SK-N-MC (cell line): ENCODE data around the gene CXCR6.

Source experiments
- DNase-seq: peaks from one replicate; pipeline ENCODE4 v3.0.0-alpha.2; 2011; ENCODE audit warnings: low read depth, low spot score
- H3K27ac ChIP-seq: fragments of 200-600 bp; sonication (generic); 2 replicates; pipeline ENCODE4 v1.5.1; 2016; ENCODE audit warnings: mixed run types
- H3K36me3 ChIP-seq: fragments of 200-600 bp; sonication (generic); 2 replicates; pipeline ENCODE4 v1.6.1; 2017; ENCODE audit warnings: antibody characterized with exemption, low read length, mixed read lengths; ENCODE audit not compliant: insufficient read depth
- H3K4me3 ChIP-seq: fragments of 200-600 bp; sonication (generic); 2 replicates; pipeline ENCODE4 v1.5.1; 2016
- H3K9ac ChIP-seq: fragments of 200-600 bp; sonication (generic); 2 replicates; pipeline ENCODE4 v1.8.0; 2017; ENCODE audit warnings: mixed run types, mixed read lengths; ENCODE audit not compliant: insufficient read length
- H3K9me3 ChIP-seq: fragments of 200-600 bp; sonication (generic); 2 replicates; pipeline ENCODE4 v1.6.1; 2017; ENCODE audit warnings: low read depth, mild to moderate bottlenecking, antibody characterized with exemption, low read length, moderate library complexity, mixed read lengths
- EZH2 ChIP-seq: fragments of 200-600 bp; sonication (generic); IDR thresholded peaks from one replicate; pipeline ENCODE4 v1.6.1; 2017; ENCODE audit warnings: antibody characterized with exemption
- FOXP2 ChIP-seq: optimal IDR thresholded peaks from 2 replicates; pipeline ENCODE3; 2011; ENCODE audit warnings: mild to moderate bottlenecking, moderate library complexity; ENCODE audit not compliant: insufficient read depth; ENCODE audit errors: extremely low read length, control extremely low read depth
- POLR2AphosphoS5 ChIP-seq: IDR thresholded peaks from 2 replicates; pipeline ENCODE4 v1.6.1; 2012; ENCODE audit warnings: mild to moderate bottlenecking, low read depth, low read length, borderline replicate concordance

Gene CXCR6

GRCh38 chr3:45981346-45982074 is 38.2 kb downstream of the CXCR6 start:
- Histone ChIP-seq H3K4me3 (no peak overlapping the region), H3K27ac (no peak overlapping the region), H3K9me3 (no peaks in the 10 kb centered on the region), H3K9ac (no peak overlapping the region), H3K36me3 (peaks cover 12% of the 10 kb centered on the region; the same call in 1 of the 2 replicates)
- TF ChIP-seq EZH2 (no peak), POLR2AphosphoS5 (no peak), FOXP2 (no peak)
- DNase-seq: no peak

- TF ChIP-seq POLR2AphosphoS5: no peak
- TF ChIP-seq FOXP2: no peak
- no peak for TF ChIP-seq EZH2
- Histone ChIP-seq H3K36me3 (peaks cover 12% of the 10 kb centered on the region; the same call in 1 of the 2 replicates), H3K4me3 (no peak overlapping the region), H3K9ac (no peak overlapping the region), H3K27ac (no peak overlapping the region), H3K9me3 (no peaks in the 10 kb centered on the region)
- no peak for DNase-seq
Measured at GRCh38 chr3:45983770-45984169, 40.5 kb downstream of the CXCR6 start.

- TF ChIP-seq FOXP2: no peak
- no peak for TF ChIP-seq POLR2AphosphoS5
- TF ChIP-seq EZH2: no peak
- Histone ChIP-seq H3K27ac (no peak overlapping the region), H3K9ac (no peak overlapping the region), H3K36me3 (peaks cover 8% of the 10 kb centered on the region; the same call in 1 of the 2 replicates), H3K4me3 (no peak overlapping the region), H3K9me3 (no peaks in the 10 kb centered on the region)
- no peak for DNase-seq
Measured at GRCh38 chr3:45984331-45985312, 41.4 kb downstream of the CXCR6 start.

GRCh38 chr3:45985532-45986302 is 42.5 kb downstream of the CXCR6 start:
- DNase-seq: no peak
- TF ChIP-seq EZH2 (no peak), FOXP2 (no peak), POLR2AphosphoS5 (no peak)
- Histone ChIP-seq H3K36me3 (peaks cover 6% of the 10 kb centered on the region; the same call in 1 of the 2 replicates), H3K9me3 (no peaks in the 10 kb centered on the region), H3K4me3 (no peak overlapping the region), H3K9ac (no peak overlapping the region), H3K27ac (no peak overlapping the region)

GRCh38 chr3:45986303-45986982 is 43.2 kb downstream of the CXCR6 start:
- Histone ChIP-seq H3K36me3 (peaks cover 6% of the 10 kb centered on the region; the same call in 1 of the 2 replicates), H3K9ac (no peak overlapping the region)
- DNase-seq: no peak

GRCh38 chr3:45987368-45988291 is 44.4 kb downstream of the CXCR6 start:
- Histone ChIP-seq H3K9ac (no peak overlapping the region), H3K27ac (no peak overlapping the region), H3K4me3 (no peak overlapping the region), H3K36me3 (peaks cover 6% of the 10 kb centered on the region; the same call in 1 of the 2 replicates), H3K9me3 (no peaks in the 10 kb centered on the region)
- TF ChIP-seq POLR2AphosphoS5: no peak
- TF ChIP-seq EZH2: no peak
- TF ChIP-seq FOXP2: no peak
- no peak for DNase-seq

More at GRCh38 chr3:45986303-45986982, 43.2 kb downstream of the CXCR6 start:
- TF ChIP-seq FOXP2 (no peak), EZH2 (no peak), POLR2AphosphoS5 (no peak)
- Histone ChIP-seq H3K9me3 (no peaks in the 10 kb centered on the region), H3K4me3 (no peak overlapping the region), H3K27ac (no peak overlapping the region)
